AG04449 (cell line): ENCODE measurements around the gene NIPSNAP3A.

Experiments used
- CTCF ChIA-PET: fragments of 350-600 bp; formaldehyde crosslinking; extraction: SDS; loops from one replicate; lab custom pipeline; 2021; ENCODE audit warnings: antibody characterized with exemption; lab: Yijun Ruan, JAX
- POLR2A ChIA-PET: fragments of 400-600, 350-600 bp; formaldehyde crosslinking; extraction: SDS; loops from one replicate; lab custom pipeline; 2020; ENCODE audit warnings: antibody characterized with exemption, inconsistent platforms; lab: Yijun Ruan, JAX
- DNase-seq: peaks from one replicate; pipeline ENCODE4 v3.0.0-alpha.2; 2010; ENCODE audit warnings: low read depth, low spot score
- H3K4me3 ChIP-seq: 2 replicates; pipeline ENCODE4 v1.5.1; 2011; ENCODE audit warnings: low read depth, mild to moderate bottlenecking, control low read depth, low read length
- CTCF ChIP-seq: IDR thresholded peaks from one replicate; pipeline ENCODE4 v1.5.1; 2011; ENCODE audit warnings: mild to moderate bottlenecking, moderate library complexity, low read length, control low read depth, inconsistent platforms; ENCODE audit not compliant: insufficient read depth; ENCODE audit errors: missing control alignments

NIPSNAP3A gene

GRCh38 chr9:104798209-104798995 is 50.9 kb downstream of the NIPSNAP3A start:
- no peak for TF ChIP-seq CTCF
- CTCF ChIA-PET: interaction anchor here (0.6 to 3.5 kb wide), 5 partner anchors 10 to 358 kb away, joined by 3 to 11 read pairs (median 3); no protein-coding TSS in a partner anchor
- no peak for DNase-seq

GRCh38 chr9:104800068-104800785 is 52.7 kb downstream of the NIPSNAP3A start:
- CTCF ChIA-PET: interaction anchor here (0.9 to 3.5 kb wide), 3 partner anchors 8 to 615 kb away, joined by 3 to 11 read pairs (median 3); no protein-coding TSS in a partner anchor
- no peak for TF ChIP-seq CTCF
- no peak for DNase-seq
- POLR2A ChIA-PET: no interaction called here
- no peak overlapping the region for H3K4me3 ChIP-seq

More at GRCh38 chr9:104798209-104798995, 50.9 kb downstream of the NIPSNAP3A start:
- no peak overlapping the region for H3K4me3 ChIP-seq
- POLR2A ChIA-PET: no interaction called here

GRCh38 chr9:104802110-104802509 is 54.6 kb downstream of the NIPSNAP3A start:
- DNase-seq: no peak
- ChIA-PET POLR2A (no interaction called here), CTCF (no interaction called here)
- TF ChIP-seq CTCF: no peak
- H3K4me3 ChIP-seq: no peak overlapping the region

- ChIA-PET CTCF (interaction anchor here (0.9 to 1.6 kb wide), 2 partner anchors 358 to 613 kb away, joined by 3 read pairs; no protein-coding TSS in a partner anchor), POLR2A (no interaction called here)
- no peak for TF ChIP-seq CTCF
- DNase-seq: no peak
- H3K4me3 ChIP-seq: no peak overlapping the region
Observed at GRCh38 chr9:104802906-104803305, 55.4 kb downstream of the NIPSNAP3A start.

GRCh38 chr9:104805441-104805840 is 58.0 kb downstream of the NIPSNAP3A start:
- no peak overlapping the region for H3K4me3 ChIP-seq
- DNase-seq: no peak
- POLR2A ChIA-PET: no interaction called here
- no peak for TF ChIP-seq CTCF
- CTCF ChIA-PET: interaction anchor here (1.2 kb wide), 1 partner anchor 610 kb away, joined by 3 read pairs; no protein-coding TSS in a partner anchor
